ENCODE data around the gene CENPM. TPM values are rescaled to one million over a fixed set of nuclear protein-coding genes. Genes with fewer than 3 reads are reported as not detected.

The CENPM gene
- total and polyA plus RNA-seq, 10 of the 15 experiments (the other 5 are each of a cell fraction or from before 2014, with no cell fraction given): 36.7 to 212 (median 74.7) TPM

DNA sequence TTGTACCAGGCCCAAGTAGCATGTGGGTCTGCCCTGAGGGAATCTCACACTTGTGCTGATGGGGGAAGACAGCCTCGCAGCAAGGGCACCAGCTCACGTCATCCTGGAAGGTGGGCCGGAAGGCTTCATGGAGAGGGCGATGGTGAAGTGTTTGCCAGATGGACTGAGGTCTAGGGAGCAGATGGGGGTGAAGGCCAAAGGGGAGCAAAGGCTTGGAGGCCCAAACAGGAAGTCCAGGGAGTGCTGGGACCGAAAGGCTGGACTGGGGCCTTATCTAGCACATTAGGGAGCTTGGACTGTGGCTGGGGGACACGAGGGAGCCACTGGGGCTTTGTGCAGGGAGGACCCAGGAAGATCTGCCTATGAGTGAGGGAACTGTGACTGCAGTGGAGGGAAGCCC, 19.1 kb downstream of the CENPM start (continued):
- TF ChIP-seq USF2 (IDR thresholded peaks at IDR 0.05; ENCODE audit: borderline replicate concordance, low read depth, low read length) (no peak), USF1 (IDR thresholded peaks at IDR 0.05; ENCODE audit: borderline replicate concordance, extremely low read length, insufficient read depth, low read depth, low read length) (no peak), RAD21 (IDR thresholded peaks at IDR 0.05; ENCODE audit: insufficient read depth, low read depth, low read length) (no peak)
- TF ChIP-seq, protein P1, sequence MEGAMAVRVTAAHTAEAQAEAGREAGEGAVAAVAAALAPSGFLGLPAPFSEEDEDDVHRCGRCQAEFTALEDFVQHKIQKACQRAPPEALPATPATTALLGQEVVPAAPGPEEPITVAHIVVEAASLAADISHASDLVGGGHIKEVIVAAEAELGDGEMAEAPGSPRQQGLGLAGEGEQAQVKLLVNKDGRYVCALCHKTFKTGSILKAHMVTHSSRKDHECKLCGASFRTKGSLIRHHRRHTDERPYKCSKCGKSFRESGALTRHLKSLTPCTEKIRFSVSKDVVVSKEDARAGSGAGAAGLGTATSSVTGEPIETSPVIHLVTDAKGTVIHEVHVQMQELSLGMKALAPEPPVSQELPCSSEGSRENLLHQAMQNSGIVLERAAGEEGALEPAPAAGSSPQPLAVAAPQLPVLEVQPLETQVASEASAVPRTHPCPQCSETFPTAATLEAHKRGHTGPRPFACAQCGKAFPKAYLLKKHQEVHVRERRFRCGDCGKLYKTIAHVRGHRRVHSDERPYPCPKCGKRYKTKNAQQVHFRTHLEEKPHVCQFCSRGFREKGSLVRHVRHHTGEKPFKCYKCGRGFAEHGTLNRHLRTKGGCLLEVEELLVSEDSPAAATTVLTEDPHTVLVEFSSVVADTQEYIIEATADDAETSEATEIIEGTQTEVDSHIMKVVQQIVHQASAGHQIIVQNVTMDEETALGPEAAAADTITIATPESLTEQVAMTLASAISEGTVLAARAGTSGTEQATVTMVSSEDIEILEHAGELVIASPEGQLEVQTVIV (IDR thresholded peaks at IDR 0.05; ENCODE audit: borderline replicate concordance, partially characterized antibody): no peak
- TF ChIP-seq, protein P2, sequence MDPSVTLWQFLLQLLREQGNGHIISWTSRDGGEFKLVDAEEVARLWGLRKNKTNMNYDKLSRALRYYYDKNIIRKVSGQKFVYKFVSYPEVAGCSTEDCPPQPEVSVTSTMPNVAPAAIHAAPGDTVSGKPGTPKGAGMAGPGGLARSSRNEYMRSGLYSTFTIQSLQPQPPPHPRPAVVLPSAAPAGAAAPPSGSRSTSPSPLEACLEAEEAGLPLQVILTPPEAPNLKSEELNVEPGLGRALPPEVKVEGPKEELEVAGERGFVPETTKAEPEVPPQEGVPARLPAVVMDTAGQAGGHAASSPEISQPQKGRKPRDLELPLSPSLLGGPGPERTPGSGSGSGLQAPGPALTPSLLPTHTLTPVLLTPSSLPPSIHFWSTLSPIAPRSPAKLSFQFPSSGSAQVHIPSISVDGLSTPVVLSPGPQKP (IDR thresholded peaks at IDR 0.05; ENCODE audit: low read depth, low read length): no peak

All from GM12878 (cell line).